ENCODE results near the gene HNRNPA0.

Gene HNRNPA0

DNA sequence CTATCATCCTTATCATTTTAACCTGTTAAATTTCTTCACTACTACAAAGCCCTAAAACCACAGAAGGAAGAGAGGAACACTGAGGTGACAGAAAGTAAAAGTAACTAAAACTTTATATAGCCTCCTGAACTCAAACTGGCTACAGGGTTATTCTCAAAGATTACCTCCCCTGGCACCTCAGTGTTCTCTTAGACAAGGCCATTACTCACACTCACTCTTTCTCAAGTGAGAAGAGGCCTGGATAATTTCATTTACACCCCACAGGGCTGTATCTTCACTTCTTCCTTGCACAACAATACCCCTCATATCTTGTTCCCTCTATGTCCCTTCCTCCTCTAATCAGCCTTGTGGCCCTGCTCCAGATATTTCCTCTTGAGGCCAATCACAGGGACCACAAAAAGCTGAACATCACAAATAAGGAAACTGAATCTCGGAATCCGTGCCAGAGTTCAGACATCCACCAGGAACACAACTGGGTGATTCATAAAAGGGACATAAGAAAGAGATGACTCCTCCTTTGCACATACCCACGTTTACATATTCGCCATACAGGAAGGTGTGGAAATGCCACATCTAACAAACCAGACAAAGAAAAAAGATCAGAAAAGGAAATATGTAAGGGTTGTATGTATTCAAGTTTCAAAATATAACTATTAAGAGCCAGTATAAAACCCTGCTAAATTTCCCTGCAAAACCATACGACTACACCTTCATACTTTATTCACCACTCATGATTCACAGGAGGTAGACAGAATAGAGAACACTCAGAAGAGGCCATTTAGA, 16.6 kb downstream of the HNRNPA0 start:
- TF ChIP-seq TAF1 (IDR thresholded peaks at IDR 0.05; ENCODE audit: borderline replicate concordance, insufficient read depth, low read length), result no peak

DNA sequence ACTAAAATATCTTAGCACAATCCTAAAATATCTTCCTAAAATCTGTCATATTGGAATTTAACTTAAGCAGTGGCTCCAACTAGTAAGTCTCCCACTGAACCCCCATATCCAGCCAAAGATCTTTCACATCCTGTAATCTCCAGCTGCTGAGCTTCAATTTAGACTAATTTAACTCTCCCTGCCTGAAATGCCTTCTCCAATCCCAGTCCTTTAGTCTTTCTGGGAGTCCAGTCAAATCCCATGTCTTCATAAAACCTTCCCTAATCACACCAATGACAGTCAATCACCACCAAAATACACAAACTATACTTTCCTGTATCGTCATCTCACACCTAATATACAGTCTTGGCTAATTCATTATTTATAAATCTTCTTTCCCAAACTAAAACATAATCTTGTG, 17.7 kb downstream of the HNRNPA0 start:
- no peak for TF ChIP-seq SIN3A (IDR thresholded peaks at IDR 0.05; ENCODE audit: borderline replicate concordance, insufficient read depth, low read length)

DNA sequence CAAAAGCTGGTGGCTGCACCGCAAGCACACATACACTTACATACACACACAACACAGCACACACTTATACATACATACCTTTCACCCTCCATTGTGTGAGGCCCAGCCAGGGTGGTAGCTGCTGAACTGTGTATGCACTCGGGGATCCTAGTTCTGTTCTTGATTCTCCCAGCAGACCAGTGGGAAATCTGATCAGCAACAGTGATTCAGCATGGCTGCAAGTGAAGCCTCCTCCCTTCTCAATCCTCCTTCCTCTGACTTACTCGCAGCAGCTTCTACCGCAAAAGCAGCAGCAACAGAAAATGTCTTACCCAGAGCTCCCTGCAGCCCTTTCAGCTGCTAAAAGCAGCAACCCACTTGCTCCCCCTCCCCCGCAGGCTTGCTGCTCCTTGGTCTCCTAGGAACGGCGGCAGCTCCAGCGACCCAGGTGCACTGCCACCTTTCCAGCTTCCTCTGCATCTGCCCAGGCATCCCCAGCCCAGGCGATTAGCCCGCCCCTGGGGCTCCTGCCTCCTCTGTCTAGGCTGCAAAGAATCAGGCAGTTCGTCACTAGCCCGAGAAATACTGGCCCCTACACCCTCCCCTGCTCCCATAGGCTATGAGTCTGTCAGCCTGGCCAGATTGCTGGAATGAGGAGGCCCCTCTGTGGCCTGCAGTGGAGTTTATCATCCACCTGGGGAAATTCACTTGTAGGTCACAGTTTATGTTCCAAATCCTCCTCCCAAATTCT, 18.4 kb downstream of the HNRNPA0 start, which contains the start of gene KLHL3:
KLHL3 (minus strand) TSS at position 535 of the 730 bp plus-strand sequence; CDS start at position 92, 443 bp downstream.
- TF ChIP-seq POLR2AphosphoS5 (IDR thresholded peaks at IDR 0.05; ENCODE audit: low read depth, low read length) (no peak), TAF1 (IDR thresholded peaks at IDR 0.05; ENCODE audit: borderline replicate concordance, insufficient read depth, low read length) (no peak), SIN3A (IDR thresholded peaks at IDR 0.05; ENCODE audit: borderline replicate concordance, insufficient read depth, low read length) (no peak), FOXP2 (optimal IDR thresholded peaks at IDR 0.05; ENCODE audit: borderline replicate concordance, extremely low read depth, extremely low read length, insufficient read depth) (no peak)
- TF ChIP-seq, protein P1, sequence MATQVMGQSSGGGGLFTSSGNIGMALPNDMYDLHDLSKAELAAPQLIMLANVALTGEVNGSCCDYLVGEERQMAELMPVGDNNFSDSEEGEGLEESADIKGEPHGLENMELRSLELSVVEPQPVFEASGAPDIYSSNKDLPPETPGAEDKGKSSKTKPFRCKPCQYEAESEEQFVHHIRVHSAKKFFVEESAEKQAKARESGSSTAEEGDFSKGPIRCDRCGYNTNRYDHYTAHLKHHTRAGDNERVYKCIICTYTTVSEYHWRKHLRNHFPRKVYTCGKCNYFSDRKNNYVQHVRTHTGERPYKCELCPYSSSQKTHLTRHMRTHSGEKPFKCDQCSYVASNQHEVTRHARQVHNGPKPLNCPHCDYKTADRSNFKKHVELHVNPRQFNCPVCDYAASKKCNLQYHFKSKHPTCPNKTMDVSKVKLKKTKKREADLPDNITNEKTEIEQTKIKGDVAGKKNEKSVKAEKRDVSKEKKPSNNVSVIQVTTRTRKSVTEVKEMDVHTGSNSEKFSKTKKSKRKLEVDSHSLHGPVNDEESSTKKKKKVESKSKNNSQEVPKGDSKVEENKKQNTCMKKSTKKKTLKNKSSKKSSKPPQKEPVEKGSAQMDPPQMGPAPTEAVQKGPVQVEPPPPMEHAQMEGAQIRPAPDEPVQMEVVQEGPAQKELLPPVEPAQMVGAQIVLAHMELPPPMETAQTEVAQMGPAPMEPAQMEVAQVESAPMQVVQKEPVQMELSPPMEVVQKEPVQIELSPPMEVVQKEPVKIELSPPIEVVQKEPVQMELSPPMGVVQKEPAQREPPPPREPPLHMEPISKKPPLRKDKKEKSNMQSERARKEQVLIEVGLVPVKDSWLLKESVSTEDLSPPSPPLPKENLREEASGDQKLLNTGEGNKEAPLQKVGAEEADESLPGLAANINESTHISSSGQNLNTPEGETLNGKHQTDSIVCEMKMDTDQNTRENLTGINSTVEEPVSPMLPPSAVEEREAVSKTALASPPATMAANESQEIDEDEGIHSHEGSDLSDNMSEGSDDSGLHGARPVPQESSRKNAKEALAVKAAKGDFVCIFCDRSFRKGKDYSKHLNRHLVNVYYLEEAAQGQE (IDR thresholded peaks at IDR 0.05; ENCODE audit: insufficient read depth in 1 of 2, low read depth in 2 of 2, low read length in 2 of 2), result no peak

DNA sequence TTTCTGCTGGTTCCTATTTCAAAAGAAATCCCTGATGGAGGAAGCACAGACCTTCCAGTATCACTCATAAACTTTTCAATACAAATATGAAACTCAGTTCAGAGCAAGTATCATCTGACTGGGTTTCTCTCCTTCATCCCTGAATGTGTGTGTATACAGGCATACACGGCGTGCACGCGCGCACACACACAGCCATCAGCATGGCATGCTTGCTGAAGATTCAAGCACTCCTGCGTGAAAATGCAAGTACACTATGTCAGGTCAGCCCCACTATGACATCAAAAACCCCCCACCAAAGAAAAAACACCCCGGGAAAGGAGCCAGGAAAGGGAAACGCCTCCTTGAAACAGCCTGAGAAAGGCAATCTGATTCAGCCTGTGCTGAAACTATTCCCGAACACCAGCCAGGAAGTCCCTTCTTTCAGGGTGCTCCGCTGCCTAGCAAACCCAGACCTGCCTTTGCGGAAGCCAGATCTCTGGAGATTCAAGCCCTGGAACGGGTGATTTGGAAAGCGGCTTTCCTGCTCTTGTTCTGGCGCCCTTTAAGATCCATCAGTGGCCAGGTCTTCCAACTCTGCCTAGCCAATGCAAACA, 19.1 kb downstream of the HNRNPA0 start:
- no peak for TF ChIP-seq TAF1 (IDR thresholded peaks at IDR 0.05; ENCODE audit: borderline replicate concordance, insufficient read depth, low read length)
- no peak for TF ChIP-seq SIN3A (IDR thresholded peaks at IDR 0.05; ENCODE audit: borderline replicate concordance, insufficient read depth, low read length)
- TF ChIP-seq POLR2AphosphoS5 (IDR thresholded peaks at IDR 0.05; ENCODE audit: low read depth, low read length), result no peak
- no peak for TF ChIP-seq FOXP2 (optimal IDR thresholded peaks at IDR 0.05; ENCODE audit: borderline replicate concordance, extremely low read depth, extremely low read length, insufficient read depth)
- TF ChIP-seq, protein P1 (IDR thresholded peaks at IDR 0.05; ENCODE audit: insufficient read depth in 1 of 2, low read depth in 2 of 2, low read length in 2 of 2), result no peak

DNA sequence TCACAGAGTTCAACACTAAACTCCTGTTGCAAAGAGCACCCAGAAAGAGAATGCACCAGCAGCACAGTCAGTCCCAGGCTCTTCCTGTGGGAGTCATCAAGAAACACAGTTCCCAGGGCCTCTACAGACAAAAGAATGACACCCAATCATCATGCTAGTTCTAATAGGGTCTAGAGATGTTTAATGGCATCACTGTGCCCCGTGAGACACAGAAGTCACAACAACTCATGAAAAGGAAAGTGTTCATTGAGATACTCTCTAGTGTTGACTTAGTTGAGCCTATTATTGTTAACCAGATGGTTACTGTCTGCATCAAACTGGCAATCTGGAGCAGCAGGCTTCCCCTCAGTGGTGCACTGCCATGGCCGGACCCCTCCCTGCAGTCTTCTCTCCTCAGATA, 19.8 kb downstream of the HNRNPA0 start:
- TF ChIP-seq POLR2AphosphoS5 (IDR thresholded peaks at IDR 0.05; ENCODE audit: low read depth, low read length), result no peak
- no peak for TF ChIP-seq TAF1 (IDR thresholded peaks at IDR 0.05; ENCODE audit: borderline replicate concordance, insufficient read depth, low read length)
- TF ChIP-seq, protein P1 (IDR thresholded peaks at IDR 0.05; ENCODE audit: insufficient read depth in 1 of 2, low read depth in 2 of 2, low read length in 2 of 2), result no peak
- no peak for TF ChIP-seq SIN3A (IDR thresholded peaks at IDR 0.05; ENCODE audit: borderline replicate concordance, insufficient read depth, low read length)
- no peak for TF ChIP-seq FOXP2 (optimal IDR thresholded peaks at IDR 0.05; ENCODE audit: borderline replicate concordance, extremely low read depth, extremely low read length, insufficient read depth)

DNA sequence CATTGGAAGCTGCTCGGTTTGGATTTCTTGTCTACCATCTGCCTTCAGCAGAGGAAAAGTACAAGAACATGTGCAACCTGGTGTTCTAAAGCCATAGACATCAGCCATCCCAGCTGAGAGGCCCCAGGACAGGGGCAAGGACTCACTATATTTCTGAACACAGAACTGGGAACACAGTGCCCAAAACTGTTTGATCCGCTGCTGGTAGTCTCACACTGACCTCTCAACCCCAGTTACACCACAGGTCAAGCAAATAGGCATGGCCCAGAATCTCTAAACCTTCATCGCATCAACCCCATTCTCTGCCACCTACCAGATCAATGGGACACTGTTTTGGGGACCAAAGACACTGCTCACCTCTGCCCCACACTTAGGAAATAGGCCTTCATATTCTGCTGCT, 20.2 kb downstream of the HNRNPA0 start:
- TF ChIP-seq, protein P1 (IDR thresholded peaks at IDR 0.05; ENCODE audit: insufficient read depth in 1 of 2, low read depth in 2 of 2, low read length in 2 of 2), result no peak
- no peak for TF ChIP-seq TAF1 (IDR thresholded peaks at IDR 0.05; ENCODE audit: borderline replicate concordance, insufficient read depth, low read length)
- no peak for TF ChIP-seq POLR2AphosphoS5 (IDR thresholded peaks at IDR 0.05; ENCODE audit: low read depth, low read length)
- no peak for TF ChIP-seq SIN3A (IDR thresholded peaks at IDR 0.05; ENCODE audit: borderline replicate concordance, insufficient read depth, low read length)
- TF ChIP-seq FOXP2 (optimal IDR thresholded peaks at IDR 0.05; ENCODE audit: borderline replicate concordance, extremely low read depth, extremely low read length, insufficient read depth), result no peak
